ENCODE results near the gene MAN2B2.

MAN2B2 gene

DNA sequence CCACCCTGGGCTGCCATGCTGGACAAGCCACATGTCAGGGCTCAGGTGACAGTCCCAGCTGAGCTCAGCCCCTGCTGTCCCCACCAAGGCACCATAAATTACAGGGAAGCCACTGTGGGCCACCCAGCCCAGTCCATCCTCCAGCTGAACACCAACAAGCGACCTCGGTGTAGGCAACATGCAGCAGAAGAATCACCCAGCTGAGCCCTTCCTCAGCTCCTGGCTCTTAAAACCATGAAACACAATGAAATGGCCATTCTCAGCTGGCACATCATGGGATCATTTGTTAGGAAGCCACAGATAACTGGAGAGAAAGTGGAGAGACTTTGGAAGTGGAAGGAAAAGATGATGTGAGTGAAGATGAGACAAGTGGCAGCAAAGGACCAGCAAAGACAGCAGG is 23.3 kb upstream of the MAN2B2 start:
- H3K27ac Mint-ChIP-seq = no peak overlapping the region
- H3K9me3 Mint-ChIP-seq = peaks cover 4% of the 10 kb centered on the region
- peaks cover 3% of the 10 kb centered on the region for H3K36me3 Mint-ChIP-seq
- no peak overlapping the region for H3K4me3 Mint-ChIP-seq
- DNase-seq (ENCODE audit: low spot score in 2 of 2) = no peak
- ATAC-seq (ENCODE audit: low read depth) = no peak
- peaks cover 26% of the 10 kb centered on the region for H3K27me3 Mint-ChIP-seq
- no peaks in the 10 kb centered on the region for H3K4me1 Mint-ChIP-seq

GRCh38 chr4:6555519-6555918 is 19.5 kb upstream of the MAN2B2 start:
- H3K4me3 Mint-ChIP-seq = no peak overlapping the region
- peaks cover 3% of the 10 kb centered on the region for H3K36me3 Mint-ChIP-seq
- no peaks in the 10 kb centered on the region for H3K4me1 Mint-ChIP-seq
- H3K27me3 Mint-ChIP-seq = peaks cover 26% of the 10 kb centered on the region
- peaks cover 4% of the 10 kb centered on the region for H3K9me3 Mint-ChIP-seq
- ATAC-seq (ENCODE audit: low read depth) (no peak), DNase-seq (ENCODE audit: low spot score in 2 of 2) (no peak)
- H3K27ac Mint-ChIP-seq = no peak overlapping the region

GRCh38 chr4:6556263-6556662 is 18.7 kb upstream of the MAN2B2 start:
- H3K36me3 Mint-ChIP-seq = peaks cover 3% of the 10 kb centered on the region
- ATAC-seq (ENCODE audit: low read depth) = no peak
- no peaks in the 10 kb centered on the region for H3K4me1 Mint-ChIP-seq
- no peak for DNase-seq (ENCODE audit: low spot score in 2 of 2)
- peaks cover 4% of the 10 kb centered on the region for H3K9me3 Mint-ChIP-seq
- H3K27ac Mint-ChIP-seq = no peak overlapping the region
- no peak overlapping the region for H3K4me3 Mint-ChIP-seq
- H3K27me3 Mint-ChIP-seq = peaks cover 30% of the 10 kb centered on the region

- ATAC-seq (ENCODE audit: low read depth) = no peak
- H3K4me1 Mint-ChIP-seq = peaks cover 6% of the 10 kb centered on the region
- no peak overlapping the region for H3K27ac Mint-ChIP-seq
- H3K27me3 Mint-ChIP-seq = peaks cover 37% of the 10 kb centered on the region
- H3K36me3 Mint-ChIP-seq = peaks cover 3% of the 10 kb centered on the region
- DNase-seq (ENCODE audit: low spot score in 2 of 2) = no peak
- no peak overlapping the region for H3K4me3 Mint-ChIP-seq
- H3K9me3 Mint-ChIP-seq = peaks cover 3% of the 10 kb centered on the region
Observed at GRCh38 chr4:6557185-6557584, 17.8 kb upstream of the MAN2B2 start.

DNA sequence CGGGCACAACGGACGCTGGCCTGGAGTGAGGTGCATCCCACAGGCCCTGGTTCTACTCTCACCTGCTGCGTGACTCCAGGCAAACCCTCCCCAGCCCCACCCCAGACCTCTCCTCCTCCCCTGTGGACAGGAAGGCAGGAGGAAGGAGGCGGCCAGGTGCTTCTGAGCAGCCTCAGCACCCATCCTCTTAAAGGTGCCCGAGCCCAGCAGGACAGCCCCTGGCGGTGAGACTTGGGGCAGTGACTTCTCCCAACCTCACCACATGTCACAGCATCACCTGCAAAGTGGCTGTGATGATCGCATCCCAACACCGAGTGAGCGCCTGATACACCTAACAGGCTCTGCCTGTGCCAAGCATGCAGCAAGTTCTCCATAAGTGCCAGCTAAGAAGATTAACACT is 17.1 kb upstream of the MAN2B2 start:
- Mint-ChIP-seq H3K27me3 (peaks cover 32% of the 10 kb centered on the region), H3K9me3 (no peaks in the 10 kb centered on the region), H3K4me1 (peaks cover 6% of the 10 kb centered on the region), H3K36me3 (no peaks in the 10 kb centered on the region), H3K4me3 (no peak overlapping the region), H3K27ac (no peak overlapping the region)
- DNase-seq (ENCODE audit: low spot score in 2 of 2) (no peak), ATAC-seq (ENCODE audit: low read depth) (no peak)

GRCh38 chr4:6560416-6561172 is 14.4 kb upstream of the MAN2B2 start:
- peaks cover 38% of the 10 kb centered on the region for H3K27me3 Mint-ChIP-seq
- no peaks in the 10 kb centered on the region for H3K36me3 Mint-ChIP-seq
- peaks cover 7% of the 10 kb centered on the region for H3K4me1 Mint-ChIP-seq
- no peak overlapping the region for H3K4me3 Mint-ChIP-seq
- no peak for DNase-seq (ENCODE audit: low spot score in 2 of 2)
- no peaks in the 10 kb centered on the region for H3K9me3 Mint-ChIP-seq
- no peak overlapping the region for H3K27ac Mint-ChIP-seq
- no peak for ATAC-seq (ENCODE audit: low read depth)

- peaks cover 42% of the 10 kb centered on the region for H3K27me3 Mint-ChIP-seq
- H3K27ac Mint-ChIP-seq = no peak overlapping the region
- DNase-seq (ENCODE audit: low spot score in 2 of 2) (no peak), ATAC-seq (ENCODE audit: low read depth) (no peak)
- H3K9me3 Mint-ChIP-seq = no peaks in the 10 kb centered on the region
- H3K4me1 Mint-ChIP-seq = peaks cover 10% of the 10 kb centered on the region
- H3K36me3 Mint-ChIP-seq = no peaks in the 10 kb centered on the region
- H3K4me3 Mint-ChIP-seq = no peak overlapping the region
Observed at GRCh38 chr4:6561173-6561516, 13.8 kb upstream of the MAN2B2 start.

DNA sequence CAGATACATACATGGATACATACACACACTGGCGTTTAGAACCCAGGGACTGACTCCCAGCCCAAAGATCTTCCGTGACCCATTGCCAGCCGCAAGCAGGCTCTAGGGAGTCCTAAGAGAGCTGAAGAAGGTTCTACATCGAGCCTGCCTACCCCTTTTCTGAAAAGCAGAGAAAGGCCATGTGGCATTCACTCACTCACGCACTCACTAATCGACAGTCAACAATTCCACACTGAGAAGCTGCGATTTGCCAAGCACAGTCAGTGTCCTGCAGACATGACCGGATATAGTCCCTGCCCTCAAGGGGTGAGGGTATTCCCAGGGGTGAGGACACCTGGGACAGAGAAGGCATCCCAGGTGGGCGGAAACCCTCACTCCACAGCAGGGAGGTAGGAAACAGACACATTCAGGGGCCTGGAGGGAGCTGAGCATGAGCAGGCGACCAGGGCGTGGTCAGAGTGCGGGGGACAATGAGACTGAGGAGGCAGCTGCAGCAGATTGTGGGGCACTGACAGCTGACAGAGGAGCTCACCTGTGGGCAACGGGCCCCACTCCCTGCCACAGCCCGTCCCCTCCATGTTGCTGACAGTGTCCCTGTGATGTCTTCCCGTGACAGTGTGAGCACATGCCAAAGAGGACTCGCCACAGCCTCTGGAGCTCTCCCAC is 13.2 kb upstream of the MAN2B2 start:
- H3K9me3 Mint-ChIP-seq = no peaks in the 10 kb centered on the region
- DNase-seq (ENCODE audit: low spot score in 2 of 2) (no peak), ATAC-seq (ENCODE audit: low read depth) (no peak)
- peaks cover 10% of the 10 kb centered on the region for H3K4me1 Mint-ChIP-seq
- H3K4me3 Mint-ChIP-seq = no peak overlapping the region
- no peak overlapping the region for H3K27ac Mint-ChIP-seq
- no peaks in the 10 kb centered on the region for H3K36me3 Mint-ChIP-seq
- peaks cover 38% of the 10 kb centered on the region for H3K27me3 Mint-ChIP-seq

DNA sequence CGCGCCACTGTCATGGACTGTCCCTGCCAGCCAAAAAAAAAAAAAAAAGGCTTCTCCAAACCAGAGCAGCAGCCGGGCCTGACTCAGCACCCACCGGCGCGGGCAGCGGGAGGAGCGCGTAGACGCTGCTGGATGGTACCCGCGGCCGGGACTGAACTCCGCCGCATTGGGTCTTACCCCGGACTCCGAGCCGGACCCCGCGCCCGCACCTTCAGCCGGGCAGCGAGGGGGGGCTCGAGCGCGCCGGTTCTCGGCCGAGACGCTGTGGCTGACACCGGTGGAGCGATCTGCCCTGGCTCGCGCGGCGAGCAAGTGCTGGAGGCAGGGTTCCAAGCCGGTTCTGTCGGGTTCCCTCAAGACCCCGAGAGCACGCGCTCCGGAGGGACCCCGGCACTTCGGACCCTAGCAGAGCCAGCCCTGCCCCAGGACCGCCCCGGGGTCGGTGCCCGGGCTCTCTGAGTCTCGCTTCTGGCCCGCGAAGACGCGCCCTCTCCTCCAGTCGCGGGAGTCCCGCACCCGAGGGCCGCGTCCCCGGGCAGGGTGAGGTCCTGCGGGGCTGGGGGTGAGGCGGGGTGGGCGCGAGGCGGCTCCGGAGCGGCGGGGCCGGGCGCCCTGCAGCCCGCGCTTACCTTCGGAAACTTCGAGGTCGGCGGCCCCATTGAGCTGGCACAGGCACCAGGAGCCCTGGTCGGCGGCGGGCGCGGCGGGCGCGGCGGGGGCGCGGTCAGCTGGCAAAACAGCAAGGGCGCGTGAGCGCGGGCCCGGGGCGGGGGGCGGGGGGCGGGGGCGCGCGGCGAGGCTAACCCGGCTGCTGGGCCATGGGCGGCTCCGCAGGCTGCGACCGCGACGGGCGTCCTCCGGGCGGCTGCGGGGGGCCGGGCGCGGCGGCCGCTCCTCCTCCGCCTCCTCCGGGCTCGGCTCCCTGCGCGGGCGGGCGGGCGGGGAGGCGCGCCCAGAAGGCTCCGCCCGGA is 11.8 kb upstream of the MAN2B2 start:
- no peak for DNase-seq (ENCODE audit: low spot score in 2 of 2)
- Mint-ChIP-seq H3K4me1 (peaks cover 10% of the 10 kb centered on the region), H3K9me3 (no peaks in the 10 kb centered on the region), H3K4me3 (peak overlapping the region; percentile 5), H3K27ac (no peak overlapping the region), H3K36me3 (no peaks in the 10 kb centered on the region), H3K27me3 (peaks cover 34% of the 10 kb centered on the region)
- ATAC-seq (ENCODE audit: low read depth) = no peak

DNA sequence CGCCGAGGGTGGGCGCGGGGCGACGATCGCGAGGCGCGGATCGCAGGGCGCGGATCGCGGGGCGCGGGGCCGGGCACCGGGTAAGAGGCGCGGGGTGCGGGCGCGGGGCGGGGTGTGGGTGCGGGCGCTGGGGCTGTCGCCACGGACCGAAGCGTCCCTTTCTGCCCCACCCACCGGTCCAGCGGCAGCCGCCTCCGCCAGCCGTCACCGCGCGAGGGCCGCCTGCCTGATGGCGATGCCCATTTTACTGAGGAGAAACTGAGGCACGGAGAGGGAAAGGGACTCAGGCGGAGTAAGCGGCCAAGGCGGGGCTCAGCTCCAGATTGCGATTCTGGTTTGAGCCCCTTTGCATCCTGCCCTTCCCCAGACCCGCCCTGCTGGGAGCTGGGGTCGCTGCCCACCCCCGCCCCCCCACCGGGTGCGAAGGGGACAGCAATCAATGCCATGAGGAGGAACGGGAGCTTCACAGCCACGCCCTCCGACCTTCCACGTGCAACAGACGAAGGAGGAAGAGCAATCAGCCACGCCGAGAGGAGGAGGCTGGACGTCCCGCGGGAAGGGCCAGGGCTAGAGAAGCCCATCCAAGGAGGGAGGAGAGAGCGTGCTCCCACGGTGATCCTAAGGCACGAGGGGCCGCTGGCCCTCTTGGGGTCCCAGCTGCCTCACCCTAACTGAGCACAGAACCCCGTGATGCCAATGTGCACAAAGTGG is 10.9 kb upstream of the MAN2B2 start:
- Mint-ChIP-seq H3K4me3 (no peak overlapping the region), H3K36me3 (no peaks in the 10 kb centered on the region), H3K27me3 (peaks cover 30% of the 10 kb centered on the region), H3K27ac (no peak overlapping the region), H3K4me1 (peaks cover 10% of the 10 kb centered on the region), H3K9me3 (no peaks in the 10 kb centered on the region)
- ATAC-seq (ENCODE audit: low read depth) = no peak
- DNase-seq (ENCODE audit: low spot score in 2 of 2) = no peak

GRCh38 chr4:6565691-6566390 is 9.1 kb upstream of the MAN2B2 start:
- DNase-seq (ENCODE audit: low spot score in 2 of 2) = no peak
- no peak for ATAC-seq (ENCODE audit: low read depth)
- no peak overlapping the region for H3K4me3 Mint-ChIP-seq
- peaks cover 23% of the 10 kb centered on the region for H3K27me3 Mint-ChIP-seq
- H3K9me3 Mint-ChIP-seq = no peaks in the 10 kb centered on the region
- H3K4me1 Mint-ChIP-seq = peaks cover 10% of the 10 kb centered on the region
- H3K27ac Mint-ChIP-seq = no peak overlapping the region
- H3K36me3 Mint-ChIP-seq = no peaks in the 10 kb centered on the region

- Mint-ChIP-seq H3K27me3 (peaks cover 17% of the 10 kb centered on the region), H3K4me3 (no peak overlapping the region), H3K27ac (no peak overlapping the region), H3K36me3 (no peaks in the 10 kb centered on the region), H3K4me1 (peaks cover 7% of the 10 kb centered on the region), H3K9me3 (no peaks in the 10 kb centered on the region)
- no peak for ATAC-seq (ENCODE audit: low read depth)
- DNase-seq (ENCODE audit: low spot score in 2 of 2) = no peak
Observed at GRCh38 chr4:6566391-6567190, 8.4 kb upstream of the MAN2B2 start.

- Mint-ChIP-seq H3K36me3 (no peaks in the 10 kb centered on the region), H3K4me1 (peaks cover 4% of the 10 kb centered on the region), H3K4me3 (no peak overlapping the region), H3K27ac (no peak overlapping the region), H3K9me3 (no peaks in the 10 kb centered on the region), H3K27me3 (peaks cover 13% of the 10 kb centered on the region)
- no peak for ATAC-seq (ENCODE audit: low read depth)
- DNase-seq (ENCODE audit: low spot score in 2 of 2) = no peak
Observed at GRCh38 chr4:6567218-6567617, 7.8 kb upstream of the MAN2B2 start.
